Measurements from ENCODE around the gene OR11L1. TPM values are rescaled to one million over a fixed set of nuclear protein-coding genes. Genes with fewer than 3 reads are reported as not detected.

OR11L1 gene
- total RNA-seq, 1 donor from 2014 or later = not detected

- Mint-ChIP-seq H3K4me3 (ENCODE audit: low read depth) (no peak overlapping the region), H3K36me3 (ENCODE audit: insufficient read depth) (no peaks in the 10 kb centered on the region), H3K4me1 (ENCODE audit: low read depth) (no peaks in the 10 kb centered on the region), H3K27ac (no peak overlapping the region), H3K9me3 (ENCODE audit: low read depth) (peaks cover 12% of the 10 kb centered on the region), H3K27me3 (peaks cover 3% of the 10 kb centered on the region)
- no peak for DNase-seq (ENCODE audit: low spot score, unreplicated experiment)
- no peak for TF ChIP-seq CTCF (IDR thresholded peaks at IDR 0.05; ENCODE audit: unreplicated experiment)
Measured at GRCh38 chr1:247849616-247850015, 7.9 kb upstream of the OR11L1 start.

- Mint-ChIP-seq H3K4me3 (ENCODE audit: low read depth) (no peak overlapping the region), H3K27me3 (no peaks in the 10 kb centered on the region), H3K9me3 (ENCODE audit: low read depth) (peaks cover 8% of the 10 kb centered on the region), H3K36me3 (ENCODE audit: insufficient read depth) (no peaks in the 10 kb centered on the region), H3K4me1 (ENCODE audit: low read depth) (no peaks in the 10 kb centered on the region), H3K27ac (no peak overlapping the region)
- no peak for DNase-seq (ENCODE audit: low spot score, unreplicated experiment)
- no peak for TF ChIP-seq CTCF (IDR thresholded peaks at IDR 0.05; ENCODE audit: unreplicated experiment)
Measured at GRCh38 chr1:247848346-247848745, 6.7 kb upstream of the OR11L1 start.

GRCh38 chr1:247845693-247846017 lies 4.0 kb upstream of the OR11L1 start:
- Mint-ChIP-seq H3K36me3 (ENCODE audit: insufficient read depth) (no peaks in the 10 kb centered on the region), H3K9me3 (ENCODE audit: low read depth) (peaks cover 6% of the 10 kb centered on the region), H3K4me3 (ENCODE audit: low read depth) (no peak overlapping the region), H3K27me3 (no peaks in the 10 kb centered on the region), H3K4me1 (ENCODE audit: low read depth) (no peaks in the 10 kb centered on the region), H3K27ac (no peak overlapping the region)
- TF ChIP-seq CTCF (IDR thresholded peaks at IDR 0.05; ENCODE audit: unreplicated experiment) = no peak
- DNase-seq (ENCODE audit: low spot score, unreplicated experiment) = no peak

- Mint-ChIP-seq H3K4me1 (ENCODE audit: low read depth) (no peaks in the 10 kb centered on the region), H3K4me3 (ENCODE audit: low read depth) (no peak overlapping the region), H3K27ac (no peak overlapping the region), H3K27me3 (no peaks in the 10 kb centered on the region), H3K36me3 (ENCODE audit: insufficient read depth) (no peaks in the 10 kb centered on the region), H3K9me3 (ENCODE audit: low read depth) (peaks cover 6% of the 10 kb centered on the region)
- no peak for DNase-seq (ENCODE audit: low spot score, unreplicated experiment)
- no peak for TF ChIP-seq CTCF (IDR thresholded peaks at IDR 0.05; ENCODE audit: unreplicated experiment)
Measured at GRCh38 chr1:247845011-247845692, 3.5 kb upstream of the OR11L1 start.

- no peaks in the 10 kb centered on the region for H3K4me1 Mint-ChIP-seq (ENCODE audit: low read depth)
- no peak for DNase-seq (ENCODE audit: low spot score, unreplicated experiment)
- no peak overlapping the region for H3K4me3 Mint-ChIP-seq (ENCODE audit: low read depth)
- no peak overlapping the region for H3K27ac Mint-ChIP-seq
- H3K36me3 Mint-ChIP-seq (ENCODE audit: insufficient read depth) = no peaks in the 10 kb centered on the region
- no peaks in the 10 kb centered on the region for H3K27me3 Mint-ChIP-seq
- H3K9me3 Mint-ChIP-seq (ENCODE audit: low read depth) = peaks cover 5% of the 10 kb centered on the region
- no peak for TF ChIP-seq CTCF (IDR thresholded peaks at IDR 0.05; ENCODE audit: unreplicated experiment)
Measured at GRCh38 chr1:247843411-247843810, 1.7 kb upstream of the OR11L1 start.
